Loucy (cell line): ENCODE data around the gene VCL.
"Not testable (repeated sequence)": the region's sequence is repeated elsewhere in the genome, so short reads cannot be mapped to it uniquely, and the experiment has no call there.

Source experiments
- H2AFZ ChIP-seq: fragments of 200-600 bp; sonication (generic); 2 replicates; pipeline ENCODE4 v1.6.0; 2016; ENCODE audit warnings: antibody characterized with exemption, mild to moderate bottlenecking, low read length, moderate library complexity
- H3F3A ChIP-seq: fragments of 200-600 bp; 2 replicates; pipeline ENCODE4 v1.6.0; 2016; ENCODE audit warnings: antibody characterized with exemption, low read depth, mild to moderate bottlenecking
- H3K27me3 ChIP-seq: fragments of 200-600 bp; sonication (generic); 2 replicates; pipeline ENCODE4 v1.6.1; 2014; ENCODE audit warnings: low read length, mild to moderate bottlenecking; ENCODE audit not compliant: insufficient read depth, poor library complexity, severe bottlenecking
- H3K36me3 ChIP-seq: fragments of 200-600 bp; sonication (generic); 2 replicates; pipeline ENCODE4 v1.6.1; 2016; ENCODE audit warnings: low read length; ENCODE audit not compliant: insufficient read depth
- H3K4me1 ChIP-seq: fragments of 200-600 bp; sonication (generic); 2 replicates; pipeline ENCODE4 v1.5.1; 2014; ENCODE audit warnings: low read length, mild to moderate bottlenecking; ENCODE audit not compliant: insufficient read depth, poor library complexity, severe bottlenecking
- H3K4me2 ChIP-seq: fragments of 200-600 bp; sonication (generic); 2 replicates; pipeline ENCODE4 v1.6.0; 2014; ENCODE audit warnings: antibody characterized with exemption, low read length, low read depth, mild to moderate bottlenecking; ENCODE audit not compliant: poor library complexity, severe bottlenecking
- H3K4me3 ChIP-seq: fragments of 200-600 bp; sonication (generic); 2 replicates; pipeline ENCODE4 v1.5.1; 2014; ENCODE audit warnings: low read length, mild to moderate bottlenecking, mixed read lengths; ENCODE audit not compliant: poor library complexity, severe bottlenecking
- H3K79me2 ChIP-seq: fragments of 200-600 bp; sonication (generic); 2 replicates; pipeline ENCODE4 v1.6.1; 2014; ENCODE audit warnings: low read length; ENCODE audit not compliant: insufficient read depth
- H3K9ac ChIP-seq: fragments of 200-600 bp; sonication (generic); 2 replicates; pipeline ENCODE4 v1.6.0; 2014; ENCODE audit warnings: mild to moderate bottlenecking, low read depth, low read length, moderate library complexity; ENCODE audit not compliant: poor library complexity, severe bottlenecking
- H3K9me2 ChIP-seq: fragments of 200-600 bp; sonication (generic); replicated peaks from 2 replicates; pipeline ENCODE4 v1.6.1; 2016; ENCODE audit warnings: low read depth, low read length, mixed read lengths
- H3K9me3 ChIP-seq: fragments of 200-600 bp; sonication (generic); 2 replicates; pipeline ENCODE4 v1.6.1; 2014; ENCODE audit warnings: mild to moderate bottlenecking, antibody characterized with exemption, low read length, low read depth; ENCODE audit not compliant: insufficient read depth
- H4K20me1 ChIP-seq: fragments of 200-600 bp; sonication (generic); 2 replicates; pipeline ENCODE4 v1.6.0; 2014; ENCODE audit warnings: antibody characterized with exemption, low read length, mild to moderate bottlenecking; ENCODE audit not compliant: insufficient read depth, poor library complexity, severe bottlenecking
- EZH2phosphoT487 ChIP-seq: fragments of 200-600 bp; IDR thresholded peaks from 2 replicates; pipeline ENCODE4 v1.6.1; 2018; ENCODE audit warnings: antibody characterized with exemption, mild to moderate bottlenecking, moderate library complexity, borderline replicate concordance
- TF ChIP-seq, protein P1 (sequence below): fragments of 200-600 bp; sonication (generic); conservative IDR thresholded peaks from 2 replicates; pipeline ENCODE4 v1.5.1; 2014; ENCODE audit warnings: mild to moderate bottlenecking, antibody characterized with exemption, low read length

Gene VCL

DNA sequence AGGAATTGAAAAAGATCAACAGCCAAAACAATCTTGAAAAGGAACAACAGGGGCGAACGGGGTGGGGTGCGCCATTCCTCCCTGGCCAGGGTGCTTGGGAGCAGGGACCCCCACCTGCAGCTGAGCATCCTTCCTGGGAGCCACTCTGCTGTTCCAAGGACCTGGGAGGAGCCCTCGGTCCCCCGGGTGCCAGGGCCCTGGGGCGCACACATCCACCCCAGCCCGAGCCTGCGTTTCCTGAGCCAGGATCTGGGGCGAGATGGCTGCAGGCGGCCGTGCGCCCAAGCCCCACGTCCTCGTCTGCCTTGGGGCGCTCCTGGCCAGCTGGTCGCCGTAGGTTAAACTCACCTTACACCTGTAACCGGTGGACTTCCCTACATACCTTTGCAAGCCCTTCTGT lies 142.1 kb downstream of the VCL start:
- Histone ChIP-seq H3K9ac (no peak overlapping the region), H3K4me3 (no peak overlapping the region), H3K79me2 (peaks cover 12% of the 10 kb centered on the region; the same call in 1 of the 2 replicates), H3F3A (no peaks in the 10 kb centered on the region), H3K27me3 (no peaks in the 10 kb centered on the region), H3K4me2 (no peak overlapping the region), H4K20me1 (no peaks in the 10 kb centered on the region), H3K9me3 (no peaks in the 10 kb centered on the region), H2AFZ (no peak overlapping the region), H3K36me3 (peaks cover 31% of the 10 kb centered on the region), H3K9me2 (no peaks in the 10 kb centered on the region), H3K4me1 (peaks cover 2% of the 10 kb centered on the region)
- TF ChIP-seq, protein P1, sequence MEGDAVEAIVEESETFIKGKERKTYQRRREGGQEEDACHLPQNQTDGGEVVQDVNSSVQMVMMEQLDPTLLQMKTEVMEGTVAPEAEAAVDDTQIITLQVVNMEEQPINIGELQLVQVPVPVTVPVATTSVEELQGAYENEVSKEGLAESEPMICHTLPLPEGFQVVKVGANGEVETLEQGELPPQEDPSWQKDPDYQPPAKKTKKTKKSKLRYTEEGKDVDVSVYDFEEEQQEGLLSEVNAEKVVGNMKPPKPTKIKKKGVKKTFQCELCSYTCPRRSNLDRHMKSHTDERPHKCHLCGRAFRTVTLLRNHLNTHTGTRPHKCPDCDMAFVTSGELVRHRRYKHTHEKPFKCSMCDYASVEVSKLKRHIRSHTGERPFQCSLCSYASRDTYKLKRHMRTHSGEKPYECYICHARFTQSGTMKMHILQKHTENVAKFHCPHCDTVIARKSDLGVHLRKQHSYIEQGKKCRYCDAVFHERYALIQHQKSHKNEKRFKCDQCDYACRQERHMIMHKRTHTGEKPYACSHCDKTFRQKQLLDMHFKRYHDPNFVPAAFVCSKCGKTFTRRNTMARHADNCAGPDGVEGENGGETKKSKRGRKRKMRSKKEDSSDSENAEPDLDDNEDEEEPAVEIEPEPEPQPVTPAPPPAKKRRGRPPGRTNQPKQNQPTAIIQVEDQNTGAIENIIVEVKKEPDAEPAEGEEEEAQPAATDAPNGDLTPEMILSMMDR: no peak
- no peak for TF ChIP-seq EZH2phosphoT487

DNA sequence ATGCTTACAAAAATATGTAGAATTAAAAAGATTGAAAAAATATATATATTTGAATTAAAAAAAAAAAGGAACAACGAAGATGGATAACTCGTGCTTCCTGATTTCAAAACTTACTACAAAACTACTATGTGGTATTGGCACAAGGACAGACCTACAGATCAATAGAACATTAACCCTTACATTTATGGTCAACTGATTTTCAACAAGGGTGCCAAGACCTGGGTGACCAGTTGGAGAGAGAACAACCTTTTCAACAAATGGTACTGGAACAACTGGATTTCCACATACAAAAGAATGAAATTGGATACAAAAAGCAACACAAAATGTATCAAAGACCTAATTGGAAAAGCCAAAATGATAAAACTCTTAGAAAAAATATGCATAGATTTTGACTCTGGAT lies 142.6 kb downstream of the VCL start:
- Histone ChIP-seq H3F3A (no peaks in the 10 kb centered on the region), H4K20me1 (no peaks in the 10 kb centered on the region), H3K9me3 (no peaks in the 10 kb centered on the region), H3K4me3 (no peak overlapping the region), H3K36me3 (peaks cover 26% of the 10 kb centered on the region), H3K9ac (no peak overlapping the region), H2AFZ (no peak overlapping the region), H3K9me2 (no peaks in the 10 kb centered on the region), H3K79me2 (peaks cover 18% of the 10 kb centered on the region; the same call in 1 of the 2 replicates), H3K4me2 (no peak overlapping the region), H3K4me1 (peaks cover 5% of the 10 kb centered on the region), H3K27me3 (no peaks in the 10 kb centered on the region)
- no peak for TF ChIP-seq EZH2phosphoT487
- TF ChIP-seq, protein P1: no peak

DNA sequence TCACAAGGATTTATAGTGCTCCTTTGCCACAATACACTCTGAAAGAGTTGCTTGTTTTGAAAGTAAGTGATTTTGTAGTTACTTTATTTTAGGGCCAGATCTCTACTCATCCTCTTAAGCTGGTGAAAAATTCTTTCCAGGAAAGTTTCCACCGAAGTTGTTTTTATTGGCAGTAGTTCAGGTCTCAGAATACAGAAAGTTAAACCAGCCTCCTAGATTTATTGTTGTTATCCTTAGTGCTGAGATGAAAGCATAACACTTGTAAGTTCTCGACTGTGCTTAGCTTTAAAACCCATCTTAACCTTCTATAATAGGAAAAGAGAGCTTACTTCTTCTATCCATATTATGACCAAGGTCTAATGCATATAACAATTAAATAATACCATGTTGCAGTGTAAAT lies 147.2 kb downstream of the VCL start:
- H4K20me1 ChIP-seq: peaks cover 17% of the 10 kb centered on the region
- H3K4me1 ChIP-seq: peaks cover 24% of the 10 kb centered on the region
- peaks cover 64% of the 10 kb centered on the region for H3K79me2 ChIP-seq
- H3F3A ChIP-seq: no peaks in the 10 kb centered on the region
- no peaks in the 10 kb centered on the region for H3K9me3 ChIP-seq
- no peak overlapping the region for H2AFZ ChIP-seq
- H3K4me2 ChIP-seq: peak overlapping the region; percentile 35
- H3K9ac ChIP-seq: no peak overlapping the region
- H3K27me3 ChIP-seq: no peaks in the 10 kb centered on the region
- TF ChIP-seq, protein P1: no peak
- TF ChIP-seq EZH2phosphoT487: no peak
- H3K36me3 ChIP-seq: no peaks in the 10 kb centered on the region
- H3K4me3 ChIP-seq: no peak overlapping the region
- H3K9me2 ChIP-seq: no peaks in the 10 kb centered on the region

DNA sequence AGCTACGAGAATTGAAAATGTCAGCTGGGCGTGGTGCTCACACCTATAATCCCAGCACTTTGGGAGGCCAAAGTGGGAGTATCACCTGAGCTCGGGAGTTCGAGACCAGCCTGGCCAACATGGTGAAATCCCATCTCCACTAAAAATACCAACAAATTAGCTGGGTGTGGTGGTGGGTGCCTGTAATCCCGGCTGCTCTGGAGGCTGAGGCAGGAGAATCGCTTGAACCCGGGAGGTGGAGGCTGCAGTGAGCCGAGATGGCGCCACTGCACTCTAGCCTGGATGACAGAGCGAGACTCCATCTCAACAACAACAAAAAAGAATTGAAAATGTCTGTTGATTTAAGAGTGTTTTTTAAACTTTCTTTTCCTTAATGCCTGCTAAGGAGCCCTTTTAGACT lies 149.1 kb downstream of the VCL start:
- H3K79me2 ChIP-seq: peaks cover 69% of the 10 kb centered on the region
- not testable (repeated sequence) for H3K9me2 ChIP-seq, H3K36me3 ChIP-seq, H3K4me3 ChIP-seq, H3K27me3 ChIP-seq, H3K9ac ChIP-seq, H2AFZ ChIP-seq, H3F3A ChIP-seq, H3K9me3 ChIP-seq
- peaks cover 20% of the 10 kb centered on the region for H4K20me1 ChIP-seq
- peak overlapping the region; percentile 35 for H3K4me2 ChIP-seq
- H3K4me1 ChIP-seq: peaks cover 24% of the 10 kb centered on the region
